Measurements from ENCODE around the gene TMEM222. TPM values are rescaled to one million over a fixed set of nuclear protein-coding genes. Genes with fewer than 3 reads are reported as not detected.

TMEM222 gene
- polyA plus RNA-seq, 1 donor (not counting 4 experiments of a cell fraction or from before 2014, with no cell fraction given), result 23.7 TPM

DNA sequence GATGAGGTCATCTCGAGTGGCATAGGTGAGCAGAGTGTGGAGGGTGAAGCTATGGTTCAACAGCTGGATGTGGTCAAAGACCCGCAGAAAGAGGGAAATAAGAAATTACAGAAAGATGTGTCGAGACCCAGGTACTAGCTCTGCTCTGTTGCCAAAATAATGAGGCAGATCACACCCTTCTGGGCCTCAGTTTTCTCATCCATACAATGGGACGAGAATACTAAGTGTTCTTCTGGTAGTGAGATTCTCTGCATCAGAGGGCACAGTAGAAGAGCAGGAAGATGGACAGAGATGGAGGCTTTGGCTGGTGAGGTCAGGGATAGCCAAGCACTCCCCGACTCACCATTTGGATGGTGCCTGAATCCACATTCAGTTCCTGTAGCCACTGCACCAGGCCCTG lies 33.7 kb downstream of the TMEM222 start:
- no peak for FAIRE-seq
- Histone ChIP-seq H3K4me2 (ENCODE audit: control insufficient read depth, extremely low read depth, insufficient read depth, low read depth, low read length) (no peak overlapping the region), H3K9ac (ENCODE audit: control insufficient read depth, extremely low read depth, insufficient read depth, low read length) (no peak overlapping the region)

GRCh38 chr1:27356277-27356618 lies 34.3 kb downstream of the TMEM222 start:
- TF ChIP-seq CTCF (optimal IDR thresholded peaks at IDR 0.05 in 1 of 3, IDR thresholded peaks at IDR 0.05 in 1 of 3, conservative IDR thresholded peaks at IDR 0.05 in 1 of 3; ENCODE audit: extremely low read depth in 1 of 3, insufficient read depth in 2 of 3, low read length in 3 of 3), result no peak
- no peak for TF ChIP-seq EZH2 (IDR thresholded peaks at IDR 0.05; ENCODE audit: low read length)
- Histone ChIP-seq H3K9me3 (ENCODE audit: control insufficient read depth, low read depth, low read length) (no peaks in the 10 kb centered on the region), H3K27ac (ENCODE audit: control insufficient read depth, insufficient read depth, low read length) (no peak overlapping the region), H4K20me1 (ENCODE audit: control insufficient read depth, extremely low read depth, insufficient read depth, low read length) (peaks cover 3% of the 10 kb centered on the region), H2AFZ (ENCODE audit: control insufficient read depth, low read length) (no peak overlapping the region), H3K9me1 (ENCODE audit: control insufficient read depth, extremely low read depth, insufficient read depth, low read length) (no peaks in the 10 kb centered on the region), H3K27me3 (ENCODE audit: control insufficient read depth, extremely low read depth, insufficient read depth, low read length) (no peaks in the 10 kb centered on the region), H3K4me2 (ENCODE audit: control insufficient read depth, extremely low read depth, insufficient read depth, low read depth, low read length) (no peak overlapping the region), H3K79me2 (ENCODE audit: control insufficient read depth, insufficient read depth, low read length) (no peaks in the 10 kb centered on the region), H3K4me3 (ENCODE audit: control insufficient read depth in 2 of 3, extremely low read depth in 1 of 3, insufficient read depth in 2 of 3, low read depth in 1 of 3, low read length in 3 of 3) (no peak overlapping the region), H3K36me3 (ENCODE audit: control insufficient read depth in 2 of 2, extremely low read depth in 1 of 2, insufficient read depth in 2 of 2, low read length in 2 of 2) (peaks cover 12 to 34% of the 10 kb centered on the region in 2 experiments), H3K4me1 (ENCODE audit: control insufficient read depth, extremely low read depth, insufficient read depth, low read length) (peaks cover 6% of the 10 kb centered on the region), H3K9ac (ENCODE audit: control insufficient read depth, extremely low read depth, insufficient read depth, low read length) (no peak overlapping the region)
- dilution Hi-C loops (cut with MboI; ENCODE audit: extremely low pct_ligation_motif_present, low sequenced_read_pairs), result no loop called here
- no peak for FAIRE-seq
- DNase-seq (ENCODE audit: low read depth, low spot score), result no peak

More for the DNA sequence above, 33.7 kb downstream of the TMEM222 start:
- no peak overlapping the region for H2AFZ ChIP-seq (ENCODE audit: control insufficient read depth, low read length)
- no peaks in the 10 kb centered on the region for H3K27me3 ChIP-seq (ENCODE audit: control insufficient read depth, extremely low read depth, insufficient read depth, low read length)
- peaks cover 13 to 31% of the 10 kb centered on the region in 2 experiments for H3K36me3 ChIP-seq (ENCODE audit: control insufficient read depth in 2 of 2, extremely low read depth in 1 of 2, insufficient read depth in 2 of 2, low read length in 2 of 2)
- dilution Hi-C loops (cut with MboI; ENCODE audit: extremely low pct_ligation_motif_present, low sequenced_read_pairs), result no loop called here
- no peaks in the 10 kb centered on the region for H3K9me3 ChIP-seq (ENCODE audit: control insufficient read depth, low read depth, low read length)
- DNase-seq (ENCODE audit: low read depth, low spot score), result no peak
- TF ChIP-seq CTCF (optimal IDR thresholded peaks at IDR 0.05 in 1 of 3, IDR thresholded peaks at IDR 0.05 in 1 of 3, conservative IDR thresholded peaks at IDR 0.05 in 1 of 3; ENCODE audit: extremely low read depth in 1 of 3, insufficient read depth in 2 of 3, low read length in 3 of 3) (no peak), EZH2 (IDR thresholded peaks at IDR 0.05; ENCODE audit: low read length) (no peak)
- no peak overlapping the region for H3K4me3 ChIP-seq (ENCODE audit: control insufficient read depth in 2 of 3, extremely low read depth in 1 of 3, insufficient read depth in 2 of 3, low read depth in 1 of 3, low read length in 3 of 3)
- H3K9me1 ChIP-seq (ENCODE audit: control insufficient read depth, extremely low read depth, insufficient read depth, low read length), result no peaks in the 10 kb centered on the region
- H3K4me1 ChIP-seq (ENCODE audit: control insufficient read depth, extremely low read depth, insufficient read depth, low read length), result peaks cover 6% of the 10 kb centered on the region
- no peak overlapping the region for H3K27ac ChIP-seq (ENCODE audit: control insufficient read depth, insufficient read depth, low read length)
- H3K79me2 ChIP-seq (ENCODE audit: control insufficient read depth, insufficient read depth, low read length), result no peaks in the 10 kb centered on the region
- H4K20me1 ChIP-seq (ENCODE audit: control insufficient read depth, extremely low read depth, insufficient read depth, low read length), result peaks cover 3% of the 10 kb centered on the region

Data from keratinocyte (primary cell).